GM12875 (cell line): ENCODE data around the gene PIK3IP1.
A peak's percentile ranks its signal among the peaks of the same experiment; 100 is the strongest.

Experiments
- H3K4me3 ChIP-seq: one replicate; pipeline ENCODE4 v1.5.1; 2011; ENCODE audit warnings: low read depth, low read length, control low read depth
- CTCF ChIP-seq: IDR thresholded peaks from 2 replicates; pipeline ENCODE4 v1.5.1; 2011; ENCODE audit warnings: low read depth, mild to moderate bottlenecking, control low read depth, inconsistent platforms, low read length, moderate library complexity, borderline replicate concordance; ENCODE audit not compliant: insufficient read depth

Gene PIK3IP1

GRCh38 chr22:31272522-31273446 is 19.5 kb downstream of the PIK3IP1 start:
- TF ChIP-seq CTCF = peak; percentile 66
- no peak overlapping the region for H3K4me3 ChIP-seq

GRCh38 chr22:31271485-31271884 is 20.8 kb downstream of the PIK3IP1 start:
- H3K4me3 ChIP-seq = no peak overlapping the region
- TF ChIP-seq CTCF = no peak

- no peak overlapping the region for H3K4me3 ChIP-seq
- no peak for TF ChIP-seq CTCF
Measured at GRCh38 chr22:31271026-31271425, 21.3 kb downstream of the PIK3IP1 start.

- no peak overlapping the region for H3K4me3 ChIP-seq
Measured at GRCh38 chr22:31269892-31270579, 22.3 kb downstream of the PIK3IP1 start.

GRCh38 chr22:31268281-31268680 is 24.0 kb downstream of the PIK3IP1 start:
- no peak for TF ChIP-seq CTCF
- H3K4me3 ChIP-seq = no peak overlapping the region

More at GRCh38 chr22:31269892-31270579, 22.3 kb downstream of the PIK3IP1 start:
- TF ChIP-seq CTCF = no peak

- no peak for TF ChIP-seq CTCF
Measured at GRCh38 chr22:31263896-31264640, 28.2 kb downstream of the PIK3IP1 start.

More at GRCh38 chr22:31263896-31264640, 28.2 kb downstream of the PIK3IP1 start:
- H3K4me3 ChIP-seq = no peak overlapping the region
